Sigmoid colon (tissue), 4 donors: ENCODE measurements around the gene TATDN2.

ENCODE experiments used
- EP300 ChIP-seq, 4 donors: sonication (generic); formaldehyde crosslinking; IDR thresholded peaks; one replicate each; pipeline ENCODE4 v1.6.1; 2017; ENCODE audit warnings: antibody characterized with exemption in 4 of 4
- POLR2A ChIP-seq, 2 donors: fragments of 450-650 bp; IDR thresholded peaks; one replicate each; pipeline ENCODE4 v1.6.1; 2016; ENCODE audit warnings: antibody characterized with exemption in 2 of 2, mild to moderate bottlenecking in 2 of 2, moderate library complexity in 2 of 2
- POLR2AphosphoS5 ChIP-seq, 4 donors: sonication (generic); formaldehyde crosslinking; IDR thresholded peaks; one replicate each; pipeline ENCODE4 v1.6.1; 2017; ENCODE audit warnings: antibody characterized with exemption in 4 of 4
- TF ChIP-seq, protein P1 (sequence below), 4 experiments: fragments of 450-650 bp in 3 of 4; fragments of 200-600 bp in 1 of 4; IDR thresholded peaks; one replicate each; pipeline ENCODE4 v1.5.1; 2016 to 2019; ENCODE audit warnings: antibody characterized with exemption in 4 of 4, mild to moderate bottlenecking in 3 of 4, moderate library complexity in 2 of 4

DNA sequence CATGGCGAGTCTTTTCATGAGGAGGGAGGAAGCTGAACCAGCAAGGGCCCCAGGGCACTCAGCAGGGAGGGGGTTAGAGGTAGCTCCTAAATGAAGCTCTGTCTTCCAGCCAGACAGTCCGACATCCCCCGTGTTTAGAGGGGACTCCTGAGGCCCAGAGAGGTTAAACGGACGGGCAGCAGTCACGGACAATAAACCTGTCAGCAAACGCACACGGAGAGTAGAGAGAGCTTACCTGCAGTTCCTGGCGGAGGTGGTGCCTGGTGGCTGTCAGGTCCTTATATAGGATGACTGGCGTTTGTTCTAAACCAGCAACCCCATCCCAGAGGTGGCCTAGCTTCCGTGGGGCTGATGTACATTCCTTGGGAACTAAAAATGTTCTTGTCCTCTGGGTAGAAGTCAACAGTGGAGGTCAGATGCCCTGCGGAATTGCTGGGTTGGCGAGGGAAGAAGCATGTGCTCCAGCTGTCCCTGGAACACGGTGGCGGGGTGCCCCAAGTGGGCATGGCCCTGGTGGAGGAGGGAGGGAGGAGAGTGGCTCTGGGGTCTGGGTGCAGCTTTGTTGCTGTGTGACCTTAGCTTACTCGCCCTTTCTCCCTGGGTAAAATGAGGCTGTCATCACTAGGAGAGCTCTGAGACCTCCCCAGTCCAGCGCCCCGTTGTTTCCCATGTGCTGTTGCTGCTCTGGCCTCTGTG is 42.4 kb downstream of the TATDN2 start:
- no peak for TF ChIP-seq POLR2A (IDR thresholded peaks at IDR 0.05)
- TF ChIP-seq, protein P1, sequence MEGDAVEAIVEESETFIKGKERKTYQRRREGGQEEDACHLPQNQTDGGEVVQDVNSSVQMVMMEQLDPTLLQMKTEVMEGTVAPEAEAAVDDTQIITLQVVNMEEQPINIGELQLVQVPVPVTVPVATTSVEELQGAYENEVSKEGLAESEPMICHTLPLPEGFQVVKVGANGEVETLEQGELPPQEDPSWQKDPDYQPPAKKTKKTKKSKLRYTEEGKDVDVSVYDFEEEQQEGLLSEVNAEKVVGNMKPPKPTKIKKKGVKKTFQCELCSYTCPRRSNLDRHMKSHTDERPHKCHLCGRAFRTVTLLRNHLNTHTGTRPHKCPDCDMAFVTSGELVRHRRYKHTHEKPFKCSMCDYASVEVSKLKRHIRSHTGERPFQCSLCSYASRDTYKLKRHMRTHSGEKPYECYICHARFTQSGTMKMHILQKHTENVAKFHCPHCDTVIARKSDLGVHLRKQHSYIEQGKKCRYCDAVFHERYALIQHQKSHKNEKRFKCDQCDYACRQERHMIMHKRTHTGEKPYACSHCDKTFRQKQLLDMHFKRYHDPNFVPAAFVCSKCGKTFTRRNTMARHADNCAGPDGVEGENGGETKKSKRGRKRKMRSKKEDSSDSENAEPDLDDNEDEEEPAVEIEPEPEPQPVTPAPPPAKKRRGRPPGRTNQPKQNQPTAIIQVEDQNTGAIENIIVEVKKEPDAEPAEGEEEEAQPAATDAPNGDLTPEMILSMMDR (IDR thresholded peaks at IDR 0.05): no peak
- no peak for TF ChIP-seq POLR2AphosphoS5 (IDR thresholded peaks at IDR 0.05)
- TF ChIP-seq EP300 (IDR thresholded peaks at IDR 0.05): no peak
